GM12878 (cell line): ENCODE data around the gene FSIP1.

Experiments used
- BACH1 ChIP-seq: fragments of 450-650 bp; IDR thresholded peaks from 2 replicates; pipeline ENCODE4 v1.6.1; 2017; ENCODE audit warnings: mild to moderate bottlenecking, borderline replicate concordance
- CTCF ChIP-seq, 3 experiments: IDR thresholded peaks in 2 of 3; conservative IDR thresholded peaks in 1 of 3; 2 replicates each; pipeline ENCODE4 v1.5.1; 2011; ENCODE audit warnings: low read depth in 3 of 3, low read length in 3 of 3, mild to moderate bottlenecking in 3 of 3, control low read depth in 2 of 3, moderate library complexity in 2 of 3, inconsistent platforms in 1 of 3, mixed read lengths in 1 of 3; ENCODE audit not compliant: control insufficient read depth in 2 of 3, insufficient read depth in 1 of 3; ENCODE audit errors: extremely low read depth in 1 of 3
- NRF1 ChIP-seq: conservative IDR thresholded peaks from 2 replicates; pipeline ENCODE4 v1.6.1; 2011; ENCODE audit warnings: mild to moderate bottlenecking, low read depth, low read length, improper control_type of control experiment
- POLR2A ChIP-seq: IDR thresholded peaks from 2 replicates; pipeline ENCODE4 v1.6.1; 2011; ENCODE audit warnings: low read depth, mild to moderate bottlenecking, low read length
- POLR2AphosphoS5 ChIP-seq: IDR thresholded peaks from 2 replicates; pipeline ENCODE4 v1.6.1; 2011; ENCODE audit warnings: mild to moderate bottlenecking, low read length, inconsistent platforms
- TAF1 ChIP-seq: IDR thresholded peaks from 2 replicates; pipeline ENCODE4 v1.6.1; 2011; ENCODE audit warnings: mild to moderate bottlenecking, low read depth, low read length, borderline replicate concordance
- ZZZ3 ChIP-seq: IDR thresholded peaks from 2 replicates; pipeline ENCODE4 v1.6.1; 2011; ENCODE audit warnings: low read depth; ENCODE audit not compliant: control insufficient read depth, insufficient read length

- TF ChIP-seq ZZZ3: no peak
- no peak for TF ChIP-seq BACH1
- TF ChIP-seq TAF1: no peak
- no peak for TF ChIP-seq CTCF (IDR thresholded peaks at IDR 0.05 in 2 of 3, conservative IDR thresholded peaks at IDR 0.05 in 1 of 3; ENCODE audit: control insufficient read depth in 2 of 3, extremely low read depth in 1 of 3, insufficient read depth in 1 of 3, low read depth in 3 of 3, low read length in 3 of 3)
- TF ChIP-seq POLR2AphosphoS5: no peak
- no peak for TF ChIP-seq NRF1
- TF ChIP-seq POLR2A: no peak
Measured at GRCh38 chr15:39799552-39800011, 16.9 kb upstream of the FSIP1 start.
